GM18517 (cell line): ENCODE results near the gene MTRF1.
"Not testable (repeated sequence)": the region's sequence is repeated elsewhere in the genome, so short reads cannot be mapped to it uniquely, and the experiment has no call there.

Experiments
- ATAC-seq: cut with Tn5 transposase; IDR thresholded peaks from one replicate; pipeline ENCODE4 v1.9.1; 2021; ENCODE audit warnings: mild to moderate bottlenecking, moderate library complexity; ENCODE audit not compliant: unreplicated experiment

MTRF1 gene

DNA sequence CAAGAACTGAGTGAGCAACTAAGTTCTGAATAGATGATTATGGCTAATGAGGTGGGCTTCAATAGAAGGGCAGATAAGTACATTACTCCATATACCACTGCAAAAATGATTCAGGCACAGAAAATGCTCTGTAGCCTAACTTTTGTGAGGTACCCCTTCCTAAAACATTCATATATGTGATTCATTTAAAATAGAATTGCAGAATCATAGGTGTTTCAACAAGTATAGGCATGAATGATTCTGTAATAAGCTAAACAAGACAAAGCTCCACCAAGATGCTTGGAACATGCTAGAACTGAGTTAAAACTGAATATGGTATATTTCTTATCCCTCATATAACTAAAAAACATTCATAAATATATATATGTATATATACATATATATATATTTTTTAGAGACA is 81.1 kb downstream of the MTRF1 start:
- no peak for ATAC-seq

DNA sequence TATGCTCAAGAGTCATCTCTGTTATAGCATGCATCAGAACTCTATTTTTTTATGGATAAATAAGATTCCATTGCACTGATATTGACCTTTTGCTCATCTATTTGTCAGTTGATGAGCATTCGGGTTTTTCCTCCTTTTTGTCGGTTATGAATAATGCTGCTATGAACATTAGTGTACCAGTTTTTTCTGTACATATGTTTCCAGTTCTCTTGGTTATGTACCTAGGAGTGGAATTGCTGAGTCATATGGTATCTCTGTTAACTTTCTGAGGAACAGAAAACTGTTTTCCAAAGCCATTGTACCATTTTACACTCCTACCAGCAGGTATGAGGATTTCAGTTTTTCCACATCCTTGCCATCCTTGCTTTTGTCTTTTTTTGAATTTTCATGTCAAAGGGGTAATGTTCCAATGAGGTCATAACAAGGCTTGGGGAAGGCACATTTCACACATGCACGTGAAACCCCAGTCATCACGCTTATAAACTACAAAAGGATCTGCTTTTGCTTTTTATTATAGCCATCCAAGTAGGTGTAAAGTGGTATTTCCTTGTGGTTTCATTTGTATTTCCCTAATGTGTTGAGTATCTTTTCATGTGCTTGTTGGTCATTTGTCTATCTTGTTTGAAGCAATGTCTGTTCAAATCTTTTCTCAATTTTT is 83.7 kb downstream of the MTRF1 start:
- ATAC-seq = no peak

GRCh38 chr13:41178040-41178439 is 85.3 kb downstream of the MTRF1 start:
- ATAC-seq = no peak

GRCh38 chr13:41177616-41178015 is 85.8 kb downstream of the MTRF1 start:
- ATAC-seq = no peak

- not testable (repeated sequence) for ATAC-seq
These were observed 87.8 kb downstream of the MTRF1 start for GRCh38 chr13:41175576-41175975.
